Sigmoid colon (tissue), 4 donors: ENCODE data around the gene NGFR.

Source experiments
- POLR2A ChIP-seq, 2 donors: fragments of 450-650 bp; IDR thresholded peaks; one replicate each; pipeline ENCODE4 v1.6.1; 2016; ENCODE audit warnings: antibody characterized with exemption in 2 of 2, mild to moderate bottlenecking in 2 of 2, moderate library complexity in 2 of 2
- POLR2AphosphoS5 ChIP-seq, 4 donors: sonication (generic); formaldehyde crosslinking; IDR thresholded peaks; one replicate each; pipeline ENCODE4 v1.6.1; 2017; ENCODE audit warnings: antibody characterized with exemption in 4 of 4
- TF ChIP-seq, protein P1 (sequence below), 4 experiments: fragments of 450-650 bp in 3 of 4; fragments of 200-600 bp in 1 of 4; IDR thresholded peaks; one replicate each; pipeline ENCODE4 v1.5.1; 2016 to 2019; ENCODE audit warnings: antibody characterized with exemption in 4 of 4, mild to moderate bottlenecking in 3 of 4, moderate library complexity in 2 of 4

DNA sequence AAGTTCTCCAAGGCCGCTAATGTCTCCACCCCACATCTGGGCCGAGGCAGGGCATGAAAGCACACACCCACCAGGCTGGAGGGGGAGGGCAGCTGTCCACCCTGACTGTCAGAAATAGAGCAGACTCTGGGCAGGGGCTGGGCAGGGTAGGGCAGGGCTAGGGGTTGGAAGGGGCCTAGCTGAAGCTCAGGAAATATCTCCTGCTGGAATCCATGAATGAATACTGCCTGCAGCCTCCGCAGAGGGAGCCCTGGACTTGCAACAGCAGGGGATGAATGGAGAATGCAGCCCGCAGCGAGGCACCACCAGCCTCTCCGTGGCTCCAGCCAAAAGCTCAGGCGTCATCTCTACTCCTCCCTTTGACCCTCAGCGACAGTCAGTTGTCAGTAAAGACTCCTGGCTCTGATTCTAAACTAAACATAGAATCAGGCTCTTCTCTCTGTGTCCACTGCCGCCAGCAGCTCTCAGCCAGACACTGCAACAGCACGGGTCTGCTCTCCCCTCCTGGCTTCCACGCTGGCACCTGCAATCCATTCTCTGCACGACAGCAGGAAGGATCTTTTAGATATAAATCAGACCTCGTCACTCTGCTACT is 23.9 kb upstream of the NGFR start:
- TF ChIP-seq POLR2A (IDR thresholded peaks at IDR 0.05) (no peak), POLR2AphosphoS5 (IDR thresholded peaks at IDR 0.05) (no peak)
- TF ChIP-seq, protein P1, sequence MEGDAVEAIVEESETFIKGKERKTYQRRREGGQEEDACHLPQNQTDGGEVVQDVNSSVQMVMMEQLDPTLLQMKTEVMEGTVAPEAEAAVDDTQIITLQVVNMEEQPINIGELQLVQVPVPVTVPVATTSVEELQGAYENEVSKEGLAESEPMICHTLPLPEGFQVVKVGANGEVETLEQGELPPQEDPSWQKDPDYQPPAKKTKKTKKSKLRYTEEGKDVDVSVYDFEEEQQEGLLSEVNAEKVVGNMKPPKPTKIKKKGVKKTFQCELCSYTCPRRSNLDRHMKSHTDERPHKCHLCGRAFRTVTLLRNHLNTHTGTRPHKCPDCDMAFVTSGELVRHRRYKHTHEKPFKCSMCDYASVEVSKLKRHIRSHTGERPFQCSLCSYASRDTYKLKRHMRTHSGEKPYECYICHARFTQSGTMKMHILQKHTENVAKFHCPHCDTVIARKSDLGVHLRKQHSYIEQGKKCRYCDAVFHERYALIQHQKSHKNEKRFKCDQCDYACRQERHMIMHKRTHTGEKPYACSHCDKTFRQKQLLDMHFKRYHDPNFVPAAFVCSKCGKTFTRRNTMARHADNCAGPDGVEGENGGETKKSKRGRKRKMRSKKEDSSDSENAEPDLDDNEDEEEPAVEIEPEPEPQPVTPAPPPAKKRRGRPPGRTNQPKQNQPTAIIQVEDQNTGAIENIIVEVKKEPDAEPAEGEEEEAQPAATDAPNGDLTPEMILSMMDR (IDR thresholded peaks at IDR 0.05) = no peak
